ENCODE data around the gene ADGRB3. TPM values are rescaled to one million over a fixed set of nuclear protein-coding genes. Genes with fewer than 3 reads are reported as not detected.
"Not testable (repeated sequence)": the region's sequence is repeated elsewhere in the genome, so short reads cannot be mapped to it uniquely, and the experiment has no call there.

ADGRB3 gene
- polyA plus RNA-seq, 3 donors, result 2.8 to 3.5 (median 3.2) TPM

- DNase-seq, result no peak
Observed at GRCh38 chr6:69427882-69428281, 792.8 kb downstream of the ADGRB3 start.

GRCh38 chr6:69432168-69432567, 797.1 kb downstream of the ADGRB3 start:
- not testable (repeated sequence) for DNase-seq

GRCh38 chr6:69433116-69433515, 798.0 kb downstream of the ADGRB3 start:
- DNase-seq, result not testable (repeated sequence)

- DNase-seq, result no peak
Observed at GRCh38 chr6:69438113-69438512, 803.0 kb downstream of the ADGRB3 start.
